Mucosa of descending colon (tissue), 3 donors: ENCODE data around the gene CIBAR2. TPM values are rescaled to one million over a fixed set of nuclear protein-coding genes. Genes with fewer than 3 reads are reported as not detected.

Experiments used
- ATAC-seq: fragments of 200-7000 bp; cut with Tn5 transposase; one replicate; pipeline ENCODE4 v1.9.1; 2020; ENCODE audit warnings: mild to moderate bottlenecking, moderate library complexity
- DNase-seq, 3 donors: peaks; one replicate each; pipeline ENCODE4 v3.0.0-alpha.2; 2020
- H3K36me3 ChIP-seq: fragments of 200-600 bp; one replicate; pipeline ENCODE4 v1.8.0; 2021; ENCODE audit warnings: low read depth, mild to moderate bottlenecking
- H3K4me1 ChIP-seq: fragments of 200-600 bp; one replicate; pipeline ENCODE4 v1.8.0; 2021; ENCODE audit warnings: low read depth, mild to moderate bottlenecking
- H3K4me3 ChIP-seq: fragments of 200-600 bp; one replicate; pipeline ENCODE4 v1.8.0; 2021; ENCODE audit warnings: mild to moderate bottlenecking
- H3K9me3 ChIP-seq: fragments of 200-600 bp; one replicate; pipeline ENCODE4 v1.8.0; 2021; ENCODE audit warnings: mild to moderate bottlenecking
- intact Hi-C, 2 donors: fragments of 100-400 bp; cut with DNase I in 1 of 2; cut with micrococcal nuclease in 1 of 2; formaldehyde crosslinking; loops; one replicate each; pipeline versions ENCODE4 v1.11.0 to v1.11.1; 2022; cut with DNase I, micrococcal nuclease
- total RNA-seq, 3 donors: library from RNA; stranded (reverse); fragmentation: NEBNext Ultra II Directional in 2 of 3; extraction: Animal tissue kit (Norgen Biotek cat#: 25700) in 2 of 3; gene quantifications; one replicate each; pipeline versions ENCODE4 v1.2.1 to v1.2.4, GENCODE V29; 2021 to 2023
- TF ChIP-seq, protein P1 (sequence below): fragments of 200-600 bp; IDR thresholded peaks from one replicate; pipeline ENCODE4 v1.8.0; 2022; ENCODE audit warnings: antibody characterized with exemption, mild to moderate bottlenecking
- donor health status: DM: no; HTN: no; CAD: no; lungs with moderate emphysema.
- donor health status: DM: no; HTN: no; CAD: no.
- donor health status: DM: no; HTN: yes; CAD: no.

CIBAR2 gene
- total RNA-seq, 3 donors from 2014 or later, result not detected

DNA sequence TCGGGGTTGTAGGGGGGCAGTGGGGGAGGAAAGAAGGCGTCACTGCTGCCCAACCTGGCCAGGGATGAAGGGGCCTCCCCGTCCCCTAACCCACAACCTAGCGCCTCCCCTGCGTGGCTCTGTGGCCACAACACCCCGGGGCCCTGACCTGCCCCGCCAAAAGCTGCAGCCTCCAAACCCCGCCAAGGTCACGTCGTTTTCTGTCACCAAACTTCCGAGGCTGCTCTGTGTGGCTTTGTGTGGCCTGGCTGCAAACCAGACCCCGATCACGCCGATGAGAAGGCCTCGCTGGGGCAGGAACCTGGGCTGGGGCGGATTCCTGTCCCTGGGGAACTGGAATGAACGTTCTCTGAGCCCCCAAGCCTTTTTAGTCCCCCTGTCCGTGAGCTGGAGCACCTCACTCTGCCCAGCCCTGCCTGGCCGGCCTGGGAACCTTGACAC lies 30.5 kb upstream of the CIBAR2 start:
- no peaks in the 10 kb centered on the region for H3K9me3 ChIP-seq

DNA sequence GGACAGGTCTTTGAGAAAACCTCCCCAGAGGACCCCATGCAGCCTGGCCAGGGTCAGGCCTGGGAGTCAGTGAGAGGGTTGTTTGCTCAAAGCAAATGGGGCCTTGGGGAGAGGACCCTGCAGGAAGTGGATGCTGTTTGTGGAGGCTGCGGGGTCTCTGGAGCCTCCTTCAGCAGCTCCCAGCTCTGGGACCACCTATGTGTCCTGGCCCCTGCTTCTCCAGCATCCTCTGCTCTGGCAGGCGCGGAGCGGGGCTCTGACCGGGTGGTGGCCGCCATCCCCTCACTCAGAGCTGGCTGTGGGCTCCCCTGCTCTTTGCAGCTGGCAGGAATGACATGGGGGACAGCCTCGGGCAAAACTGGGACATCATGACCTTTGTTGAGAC lies 29.8 kb upstream of the CIBAR2 start:
- TF ChIP-seq, protein P1, sequence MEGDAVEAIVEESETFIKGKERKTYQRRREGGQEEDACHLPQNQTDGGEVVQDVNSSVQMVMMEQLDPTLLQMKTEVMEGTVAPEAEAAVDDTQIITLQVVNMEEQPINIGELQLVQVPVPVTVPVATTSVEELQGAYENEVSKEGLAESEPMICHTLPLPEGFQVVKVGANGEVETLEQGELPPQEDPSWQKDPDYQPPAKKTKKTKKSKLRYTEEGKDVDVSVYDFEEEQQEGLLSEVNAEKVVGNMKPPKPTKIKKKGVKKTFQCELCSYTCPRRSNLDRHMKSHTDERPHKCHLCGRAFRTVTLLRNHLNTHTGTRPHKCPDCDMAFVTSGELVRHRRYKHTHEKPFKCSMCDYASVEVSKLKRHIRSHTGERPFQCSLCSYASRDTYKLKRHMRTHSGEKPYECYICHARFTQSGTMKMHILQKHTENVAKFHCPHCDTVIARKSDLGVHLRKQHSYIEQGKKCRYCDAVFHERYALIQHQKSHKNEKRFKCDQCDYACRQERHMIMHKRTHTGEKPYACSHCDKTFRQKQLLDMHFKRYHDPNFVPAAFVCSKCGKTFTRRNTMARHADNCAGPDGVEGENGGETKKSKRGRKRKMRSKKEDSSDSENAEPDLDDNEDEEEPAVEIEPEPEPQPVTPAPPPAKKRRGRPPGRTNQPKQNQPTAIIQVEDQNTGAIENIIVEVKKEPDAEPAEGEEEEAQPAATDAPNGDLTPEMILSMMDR, result no peak
- H3K4me1 ChIP-seq, result peaks cover 3% of the 10 kb centered on the region
- no peak for DNase-seq
- no peaks in the 10 kb centered on the region for H3K36me3 ChIP-seq
- ATAC-seq, result no peak
- intact Hi-C loops, result no loop called here
- no peaks in the 10 kb centered on the region for H3K9me3 ChIP-seq
- no peak overlapping the region for H3K4me3 ChIP-seq

More for the DNA sequence above, 30.5 kb upstream of the CIBAR2 start:
- Histone ChIP-seq H3K36me3 (no peaks in the 10 kb centered on the region), H3K4me1 (no peaks in the 10 kb centered on the region), H3K4me3 (no peak overlapping the region)
- TF ChIP-seq, protein P1, result no peak
- no peak for ATAC-seq
- intact Hi-C loops, result no loop called here
- DNase-seq, result no peak

- intact Hi-C loops, result no loop called here
- H3K4me1 ChIP-seq, result peaks cover 6% of the 10 kb centered on the region
- H3K36me3 ChIP-seq, result no peaks in the 10 kb centered on the region
- TF ChIP-seq, protein P1, result no peak
- H3K9me3 ChIP-seq, result no peaks in the 10 kb centered on the region
- ATAC-seq (no peak), DNase-seq (no peak)
- no peak overlapping the region for H3K4me3 ChIP-seq
Observed at GRCh38 chr16:85141491-85142128, 29.3 kb upstream of the CIBAR2 start.

DNA sequence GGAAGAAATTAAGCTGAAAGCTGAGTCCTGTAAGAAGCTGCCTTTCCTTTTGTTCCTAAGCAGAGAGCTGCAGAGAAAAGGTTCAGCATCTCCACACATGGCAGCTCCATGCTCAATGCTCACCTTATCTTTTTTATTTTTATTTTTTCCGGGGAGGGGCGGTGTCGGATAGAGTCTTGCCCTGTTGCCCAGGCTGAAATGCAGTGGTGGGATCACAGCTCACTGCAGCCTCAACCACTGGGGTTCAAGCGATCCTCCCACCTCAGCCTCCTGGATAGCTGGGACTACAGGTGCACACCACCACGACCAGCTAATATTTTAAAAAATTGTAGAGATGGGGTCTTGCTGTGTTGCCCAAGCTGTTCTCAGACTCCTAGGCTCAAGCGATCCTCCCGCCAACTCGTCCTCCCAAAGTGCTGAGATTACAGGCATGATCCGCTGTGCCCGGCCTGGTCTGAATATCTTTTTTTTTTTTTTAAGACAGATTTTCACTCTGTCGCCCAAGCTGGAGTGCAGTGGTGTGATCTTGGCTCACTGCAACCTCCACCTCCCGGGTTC lies 28.3 kb upstream of the CIBAR2 start:
- H3K36me3 ChIP-seq, result no peaks in the 10 kb centered on the region
- TF ChIP-seq, protein P1, result no peak
- intact Hi-C loops, result no loop called here
- DNase-seq, result no peak
- peaks cover 6% of the 10 kb centered on the region for H3K4me1 ChIP-seq
- H3K4me3 ChIP-seq, result no peak overlapping the region
- ATAC-seq, result no peak
- no peaks in the 10 kb centered on the region for H3K9me3 ChIP-seq

DNA sequence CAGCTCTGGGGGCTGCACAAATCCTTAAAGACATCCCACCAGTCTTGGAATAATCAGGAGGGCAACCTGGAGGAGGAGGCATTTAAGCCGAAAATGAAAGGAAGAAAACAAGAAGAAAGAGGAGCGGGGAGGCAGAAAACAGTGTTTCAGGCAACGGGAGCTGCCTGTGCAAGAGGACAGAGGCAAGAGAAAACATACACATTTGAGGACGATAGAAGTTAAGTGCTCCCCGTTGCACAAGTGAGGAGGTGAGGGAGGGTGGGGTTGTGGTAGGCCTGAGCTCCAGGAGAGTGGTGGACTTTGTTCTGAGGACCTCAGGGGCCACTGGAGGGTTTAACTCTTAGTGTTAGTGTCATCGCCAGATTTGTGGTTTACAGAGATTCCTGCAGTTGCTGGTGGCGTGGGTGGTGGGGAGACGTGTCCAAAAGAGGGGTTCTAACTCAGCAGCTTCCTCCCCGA lies 27.6 kb upstream of the CIBAR2 start:
- H3K36me3 ChIP-seq, result no peaks in the 10 kb centered on the region
- no peak for ATAC-seq

More for the DNA sequence above, 27.6 kb upstream of the CIBAR2 start:
- H3K4me1 ChIP-seq, result peaks cover 6% of the 10 kb centered on the region
- TF ChIP-seq, protein P1, result no peak
- H3K9me3 ChIP-seq, result no peaks in the 10 kb centered on the region
- H3K4me3 ChIP-seq, result no peak overlapping the region
- intact Hi-C loops, result no loop called here
- no peak for DNase-seq
